ENCODE results near the gene SYNJ2.

Gene SYNJ2

DNA sequence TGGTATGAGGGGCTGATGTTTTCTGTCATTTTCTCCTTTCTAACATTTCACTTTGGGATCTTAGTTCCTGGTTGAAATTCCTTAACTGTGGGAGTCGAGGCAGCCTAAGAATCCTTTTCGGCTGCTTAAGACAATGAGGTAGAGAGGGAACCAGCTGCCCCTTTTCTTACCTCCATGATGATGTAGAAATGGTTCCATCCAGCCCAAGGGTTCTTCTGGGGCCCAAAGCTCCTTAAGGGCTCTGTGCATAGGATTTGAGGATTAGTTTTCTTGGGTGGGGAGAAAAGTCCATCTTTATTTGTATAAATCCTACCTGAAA, 33.5 kb downstream of the SYNJ2 start:
- no peak for DNase-seq

DNA sequence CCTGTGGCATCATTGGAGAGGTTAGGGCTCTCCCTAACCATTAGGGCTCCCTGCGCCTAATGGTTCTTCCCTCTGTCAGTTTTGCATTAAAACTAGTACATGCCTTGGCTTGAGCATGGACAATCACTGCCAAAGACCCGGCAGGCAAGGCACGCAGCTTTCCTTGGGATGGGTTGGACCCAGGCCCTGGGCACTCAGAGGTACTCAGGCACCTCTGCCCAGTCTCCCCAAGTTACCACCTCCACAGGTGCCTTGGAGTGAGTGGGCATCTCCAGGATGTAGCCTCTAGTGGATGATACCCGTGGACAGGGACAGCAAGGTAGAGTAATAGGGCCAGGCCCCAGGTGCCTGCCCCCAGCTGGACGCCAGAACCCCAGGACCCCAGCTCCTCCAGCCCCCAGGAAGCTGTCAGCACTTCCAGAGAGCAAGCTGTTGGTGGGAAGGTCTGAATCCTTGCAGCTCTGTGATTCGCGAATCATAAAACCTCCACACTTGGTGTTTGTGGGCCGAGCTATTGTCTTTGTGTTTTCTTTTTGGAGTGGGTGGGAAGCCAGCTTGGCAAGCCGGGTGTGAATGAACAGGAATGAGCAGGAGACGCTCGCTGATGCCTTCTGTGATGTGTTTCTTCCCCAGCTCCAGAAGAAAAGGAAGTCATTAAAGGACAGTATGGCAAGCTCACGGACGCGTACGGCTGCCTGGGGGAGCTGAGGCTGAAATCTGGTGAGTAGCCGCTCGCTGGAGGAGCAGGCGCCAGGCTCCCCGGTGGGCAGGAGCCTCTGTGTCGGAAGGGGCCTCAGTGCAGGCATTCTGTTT, 35.1 kb downstream of the SYNJ2 start:
- DNase-seq: no peak

DNA sequence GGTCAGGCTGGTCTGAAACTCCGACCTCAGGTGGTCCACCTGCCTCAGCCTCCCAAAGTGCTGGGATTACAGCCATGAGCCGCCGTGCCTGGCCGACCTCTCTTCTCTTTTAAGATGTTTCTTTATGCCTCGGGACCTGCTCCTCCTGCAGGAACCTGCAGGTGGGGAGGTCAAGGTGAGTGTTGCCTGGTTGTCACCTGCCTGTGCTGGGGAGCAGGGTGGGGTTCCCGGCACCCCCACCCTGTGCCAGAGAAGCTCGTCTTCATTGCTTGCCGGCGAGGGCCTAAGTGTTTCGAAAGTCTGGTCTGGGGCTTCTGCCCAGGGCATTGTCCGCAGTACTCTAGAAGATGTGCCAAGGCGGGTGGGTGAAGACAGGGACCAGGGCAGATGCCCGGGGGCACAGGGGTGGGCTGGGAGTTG, 36.0 kb downstream of the SYNJ2 start:
- no peak for DNase-seq

DNA sequence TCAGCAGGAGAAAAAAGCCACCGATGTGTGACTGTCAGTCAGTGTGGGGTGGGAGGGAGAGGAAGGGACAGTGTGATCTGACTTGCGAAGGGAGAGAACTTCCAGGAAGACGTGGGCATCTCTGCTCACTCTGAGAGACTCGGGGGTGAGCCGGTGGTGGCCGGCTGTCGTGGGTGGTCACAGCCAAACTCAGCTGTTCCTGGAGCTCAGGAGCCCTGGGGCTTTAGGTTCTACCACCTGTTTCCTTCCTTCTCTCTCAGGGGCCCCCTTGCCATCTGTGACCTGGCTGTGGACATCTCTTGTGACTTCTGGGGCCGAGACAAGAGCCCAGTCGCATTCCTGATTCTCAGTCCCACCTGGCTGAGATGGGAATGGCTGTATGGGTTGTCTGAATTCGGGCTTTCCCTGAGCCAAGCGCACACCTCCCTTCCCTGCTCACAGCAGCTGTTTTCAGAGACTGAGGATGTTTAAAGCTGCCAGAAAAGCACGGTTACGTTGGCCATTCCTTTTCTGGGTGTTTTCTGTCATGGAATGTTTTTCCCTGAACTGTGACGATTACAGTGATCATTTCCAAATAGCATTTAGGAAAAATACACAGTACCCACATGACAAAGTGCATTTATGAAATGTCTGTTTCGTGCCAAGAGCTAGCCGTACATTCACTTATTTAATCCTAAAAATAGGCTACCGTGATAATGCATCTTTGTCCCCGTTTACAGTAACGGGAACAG, 36.5 kb downstream of the SYNJ2 start:
- peak; percentile 21 for DNase-seq

DNA sequence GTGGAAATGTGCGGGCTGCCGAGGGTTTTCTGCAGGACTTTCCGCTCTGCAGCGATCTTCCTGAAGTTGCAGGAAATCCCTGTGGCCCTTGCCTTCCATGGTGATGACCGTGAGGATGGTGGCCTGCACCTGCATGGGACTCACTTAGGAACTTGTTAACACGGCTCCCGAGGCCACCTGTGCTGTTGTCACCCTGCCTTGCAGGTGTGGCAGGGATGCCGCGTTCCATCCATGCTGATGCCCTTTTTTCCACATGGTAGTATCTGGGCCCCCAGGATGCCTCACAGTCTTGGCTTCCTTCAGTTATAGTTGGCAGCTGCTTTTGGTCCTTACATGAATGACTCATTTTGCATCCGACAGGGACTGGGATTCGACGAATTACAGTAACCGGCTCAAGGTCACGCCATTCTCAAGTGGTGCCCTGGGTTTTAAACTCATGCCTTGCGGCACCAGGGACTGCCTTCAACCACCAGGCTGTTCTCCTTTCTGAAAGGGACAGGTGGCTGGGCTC, 37.2 kb downstream of the SYNJ2 start:
- DNase-seq: no peak

DNA sequence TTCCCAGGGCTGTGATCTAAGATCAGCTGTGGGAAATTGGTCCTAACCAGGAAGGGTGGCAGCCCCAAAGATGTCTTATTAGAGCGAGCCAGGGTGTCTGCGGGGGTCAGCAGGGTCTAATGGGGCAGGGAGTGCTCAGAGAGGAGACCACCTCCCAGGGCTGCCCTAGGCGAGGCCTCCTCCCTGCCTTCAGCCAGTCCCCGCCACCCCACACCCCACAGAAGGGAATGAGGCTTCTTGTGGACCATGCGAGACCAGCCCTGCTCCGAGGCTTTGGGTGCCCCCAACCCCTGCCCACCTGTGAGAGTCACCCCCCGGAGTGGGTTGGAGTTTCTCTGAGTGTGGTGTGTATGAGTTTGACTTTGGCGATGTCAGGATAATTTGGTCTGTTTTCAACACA, 37.8 kb downstream of the SYNJ2 start:
- no peak for DNase-seq

DNA sequence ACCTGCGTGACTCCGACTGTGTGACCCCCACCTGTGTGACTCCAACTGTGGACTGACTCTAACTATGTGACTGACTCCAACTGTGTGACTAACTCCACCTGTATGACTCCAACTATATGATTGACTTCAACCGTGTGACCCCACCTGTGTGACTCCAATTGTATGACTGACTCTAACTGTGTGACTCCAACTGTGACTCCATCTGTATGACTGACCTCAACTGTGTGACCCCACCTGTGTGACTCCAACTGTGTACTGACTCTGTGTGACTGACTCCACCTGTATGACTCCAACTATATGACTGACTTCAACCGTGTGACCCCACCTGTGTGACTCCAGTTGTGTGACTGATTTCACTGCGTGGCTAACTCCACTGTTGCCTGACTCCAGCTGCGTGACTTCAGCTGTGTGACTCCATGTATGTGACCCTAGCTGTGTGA, 38.6 kb downstream of the SYNJ2 start:
- no peak for DNase-seq

DNA sequence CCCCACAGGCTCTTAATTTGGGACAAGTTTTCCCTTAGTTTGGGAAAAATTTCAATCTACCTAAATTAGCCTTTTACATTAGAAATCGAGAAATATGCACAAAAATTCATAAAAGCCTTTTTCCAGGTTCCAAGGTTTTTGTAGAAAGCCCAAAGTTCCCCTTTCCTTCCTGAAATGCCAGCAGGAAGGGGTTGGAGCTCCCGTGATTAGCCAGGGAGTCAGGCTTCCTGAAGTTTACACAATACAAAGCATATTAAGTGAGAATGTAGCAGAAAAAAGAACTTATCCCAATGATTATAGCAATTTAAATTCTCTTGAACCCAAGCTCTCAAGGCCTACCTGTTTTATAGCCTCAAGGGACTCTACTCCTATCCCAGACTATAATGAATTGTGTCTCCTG, 39.1 kb downstream of the SYNJ2 start:
- no peak for DNase-seq

DNA sequence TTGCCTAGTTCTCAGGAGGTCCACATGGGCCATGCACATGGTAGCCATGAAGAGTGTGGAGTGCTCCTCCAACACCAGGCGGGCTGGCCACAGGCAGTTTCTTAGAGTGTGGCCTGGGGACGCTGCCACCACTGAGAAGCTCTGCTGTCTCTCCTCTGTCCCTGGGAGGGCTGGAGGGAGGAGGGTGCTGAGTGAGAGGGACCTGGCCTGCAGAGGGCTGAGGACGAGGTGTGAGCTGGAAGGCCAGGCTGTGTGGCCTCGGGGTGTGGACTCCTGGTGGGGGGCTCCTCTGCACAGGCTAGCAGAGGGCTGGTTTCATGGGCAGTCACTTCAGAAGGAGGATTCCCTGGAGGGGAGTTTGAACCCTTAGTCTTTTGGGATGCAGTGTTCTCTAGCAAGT, 39.7 kb downstream of the SYNJ2 start:
- no peak for DNase-seq

DNA sequence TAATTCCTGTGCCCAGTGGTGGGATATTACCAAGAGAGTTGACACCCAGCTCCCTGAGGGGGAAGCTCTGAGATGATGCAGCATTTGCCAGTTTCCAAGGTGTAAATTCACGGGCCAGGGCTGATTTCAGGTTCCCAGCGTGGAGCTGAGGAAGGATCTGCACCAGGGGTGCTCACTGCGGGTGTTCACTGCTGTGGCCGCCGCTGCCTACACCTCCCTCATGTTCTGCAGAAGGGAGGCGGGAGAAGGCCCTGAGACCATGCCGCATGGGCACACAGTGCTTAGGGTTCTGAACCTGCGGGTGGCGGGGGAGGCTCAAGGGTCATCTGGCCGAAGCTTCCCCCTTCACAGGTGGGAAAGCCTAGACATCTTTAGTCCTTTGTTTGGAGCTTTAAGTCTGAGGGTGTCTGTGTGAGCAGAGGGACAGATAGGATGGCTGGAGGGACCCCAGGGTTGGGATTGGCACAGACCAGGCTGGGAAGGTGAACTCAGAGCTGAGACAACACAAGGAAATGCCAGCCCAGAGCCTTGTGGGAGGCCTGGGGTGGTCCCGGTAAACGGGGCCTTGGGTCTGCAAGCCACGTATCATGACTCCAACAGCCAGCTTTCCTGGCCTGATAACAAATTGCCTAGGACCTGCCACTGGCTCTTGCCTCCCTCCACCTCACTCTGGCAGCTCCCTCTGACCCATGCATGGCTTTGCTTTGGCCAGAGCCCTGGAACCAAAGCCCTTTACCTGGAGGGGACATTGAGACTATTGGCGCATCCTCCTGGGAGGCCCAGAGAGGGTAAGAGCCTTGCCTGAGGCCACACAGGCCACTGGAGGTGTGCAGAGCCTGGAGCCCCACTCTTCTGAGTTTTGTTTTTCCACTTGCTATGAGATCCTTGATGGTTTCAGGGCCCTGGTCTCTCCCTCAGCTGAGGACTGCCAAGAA, 40.4 kb downstream of the SYNJ2 start:
- no peak for DNase-seq

DNA sequence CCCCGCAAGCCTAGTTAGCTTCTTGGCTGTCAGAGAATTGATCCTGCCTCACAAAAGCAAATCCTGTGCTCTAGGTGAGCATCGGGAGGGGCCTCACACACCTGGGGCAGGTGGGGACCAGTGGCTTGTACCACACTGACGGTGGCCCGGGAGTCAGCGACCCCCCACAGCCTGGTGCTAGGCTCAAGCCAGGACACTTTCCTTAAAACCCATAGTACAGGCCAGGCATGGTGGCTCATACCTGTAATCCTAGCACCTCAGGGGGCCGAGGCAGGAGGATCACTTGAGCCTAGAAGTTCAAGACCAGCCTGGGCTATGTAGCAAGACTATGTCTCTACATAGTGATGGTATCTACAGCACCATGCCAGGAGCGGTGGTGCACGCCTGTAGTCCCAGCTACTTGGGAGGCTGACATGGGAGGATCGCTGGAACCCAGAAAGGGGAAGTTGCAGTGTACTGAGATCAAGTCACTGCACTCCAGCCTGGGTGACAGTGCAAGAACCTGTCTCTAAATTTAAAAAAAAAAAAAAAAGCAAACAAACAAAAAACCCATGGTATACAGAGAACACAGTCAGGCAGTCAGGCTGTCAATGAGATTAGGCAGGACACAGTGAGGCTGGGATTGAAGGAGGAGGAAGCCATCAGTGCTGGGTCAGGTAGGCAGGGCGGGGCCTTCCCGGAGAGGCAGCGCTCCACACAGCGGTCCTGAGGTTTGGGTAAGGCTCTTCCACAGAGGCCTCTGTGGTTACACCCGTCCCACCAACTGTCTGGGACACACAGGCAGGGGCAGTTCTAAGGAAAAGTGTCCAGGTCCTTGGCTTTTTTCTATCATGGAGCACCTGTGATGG, 41.3 kb downstream of the SYNJ2 start:
- DNase-seq: no peak

DNA sequence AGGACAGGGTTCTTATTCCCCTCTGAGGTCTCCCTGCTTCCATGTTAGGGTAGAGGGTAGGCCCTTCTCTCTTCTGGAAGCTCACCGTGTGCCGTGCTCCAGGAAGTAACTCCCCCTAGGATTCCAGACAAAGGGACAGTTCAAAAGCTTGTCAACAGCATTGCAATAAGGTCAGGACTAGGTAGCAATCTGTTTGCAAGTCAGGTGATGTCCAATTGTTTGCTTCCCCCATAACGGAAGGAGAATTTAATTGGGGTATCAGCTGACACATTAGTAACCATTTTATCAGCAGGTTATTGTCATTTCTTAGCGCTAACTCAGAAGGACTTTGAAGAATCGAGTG, 41.9 kb downstream of the SYNJ2 start:
- DNase-seq: no peak

DNA sequence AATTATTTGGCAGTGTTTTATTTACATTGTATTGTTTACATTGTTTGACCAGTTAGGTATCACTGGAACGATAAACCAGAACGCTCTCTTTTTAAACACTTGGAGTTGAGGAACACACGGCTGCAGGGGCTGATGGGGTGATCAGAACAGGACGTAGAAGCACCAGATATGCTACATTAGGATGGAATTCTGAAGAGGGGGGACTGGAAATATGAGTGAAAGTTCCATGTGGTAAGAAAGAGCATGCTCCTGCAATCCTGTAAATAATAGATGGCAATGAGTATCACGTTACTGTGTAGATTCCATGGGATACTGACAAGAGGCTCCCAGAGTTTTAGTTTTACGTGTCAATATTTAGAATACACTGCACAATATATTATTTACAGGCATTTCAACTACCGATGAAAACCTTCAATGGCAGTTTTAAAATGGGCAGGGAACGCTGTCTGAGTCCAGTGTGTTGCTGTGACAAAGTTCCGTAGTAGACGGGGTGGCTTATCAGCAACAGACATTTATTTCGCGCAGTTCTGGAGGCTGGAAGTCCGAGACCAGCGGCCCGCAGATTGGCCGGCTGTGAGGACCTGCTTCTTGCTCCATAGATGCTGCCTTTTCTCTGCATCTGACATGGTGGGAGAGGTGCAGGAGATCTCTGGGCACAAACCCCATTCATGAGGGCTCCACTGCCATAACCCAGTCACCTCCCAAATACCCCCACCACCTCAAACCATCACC, 43.1 kb downstream of the SYNJ2 start:
- DNase-seq: no peak

DNA sequence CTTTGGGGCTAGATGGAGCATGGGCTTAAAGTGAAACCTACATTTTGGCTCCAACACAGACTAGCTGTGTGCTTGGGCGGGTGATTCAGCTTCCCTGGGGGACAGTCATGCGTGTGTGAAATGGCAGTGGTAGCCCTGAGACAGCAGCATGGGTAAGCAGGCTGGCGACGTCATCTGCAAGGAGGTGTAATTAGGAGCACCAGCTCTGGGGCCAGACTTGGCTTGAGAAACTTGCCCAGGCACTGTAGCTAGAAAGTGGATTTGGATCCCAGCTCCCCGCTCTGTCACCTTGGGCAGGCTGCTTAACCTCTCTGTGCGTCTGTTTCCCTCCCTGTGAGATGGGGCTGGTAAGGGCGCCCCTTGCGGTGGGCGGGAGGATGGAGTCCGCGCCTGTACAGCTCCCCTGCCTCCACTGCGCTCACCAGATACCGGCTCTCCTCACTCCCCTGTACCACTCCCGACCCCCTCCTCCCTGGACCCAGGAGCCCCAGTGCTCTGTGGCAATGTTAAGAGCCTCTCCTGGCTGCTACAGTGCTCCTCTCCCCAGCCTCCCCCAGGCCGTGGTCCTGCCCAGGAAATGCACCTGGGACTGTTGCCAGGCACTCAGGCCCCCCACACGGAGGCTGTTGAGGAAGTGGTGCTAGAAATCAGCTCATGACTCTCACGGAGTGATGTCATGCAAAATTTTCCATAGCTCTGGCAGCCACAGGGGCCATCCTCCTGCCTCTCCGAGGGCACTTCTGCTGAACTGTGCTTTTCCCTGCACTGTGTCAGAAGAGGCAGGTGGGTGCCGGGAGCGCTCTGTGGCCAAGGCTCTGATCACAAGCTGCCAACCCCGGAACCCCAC, 44.6 kb downstream of the SYNJ2 start:
- no peak for DNase-seq

DNA sequence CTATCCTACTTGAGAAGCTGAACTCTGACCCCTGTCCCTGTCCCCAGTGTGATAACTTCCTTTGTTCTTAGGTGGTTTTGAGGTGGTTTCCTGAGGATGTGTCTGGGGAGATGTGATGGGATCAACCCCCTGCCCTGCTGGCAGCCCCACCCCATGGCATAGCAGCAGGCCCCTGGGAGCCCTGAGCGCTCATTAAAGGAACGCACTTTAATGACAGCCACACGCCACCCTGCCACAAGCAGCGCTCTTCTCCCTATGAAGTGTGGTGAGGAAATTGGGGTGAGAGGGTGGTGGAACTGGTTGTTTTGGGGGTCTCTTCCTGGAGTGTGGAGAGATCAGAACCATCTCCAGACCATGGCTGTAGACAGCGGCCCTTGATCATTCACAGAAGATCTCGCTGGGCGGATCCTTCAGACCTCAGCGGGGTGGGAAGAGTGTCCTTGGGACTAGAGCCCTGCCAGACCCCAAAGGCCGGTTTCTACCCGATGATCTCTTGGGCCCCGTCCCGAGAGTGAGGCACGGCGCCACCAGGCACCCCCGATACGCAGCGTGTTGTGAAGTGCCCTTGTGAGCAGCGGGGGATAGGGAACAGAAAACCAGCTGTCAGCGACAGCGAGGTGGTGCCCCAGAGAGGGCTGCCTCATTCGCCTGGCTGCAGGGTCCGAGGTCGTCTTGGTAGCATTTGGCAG, 45.4 kb downstream of the SYNJ2 start:
- no peak for DNase-seq

DNA sequence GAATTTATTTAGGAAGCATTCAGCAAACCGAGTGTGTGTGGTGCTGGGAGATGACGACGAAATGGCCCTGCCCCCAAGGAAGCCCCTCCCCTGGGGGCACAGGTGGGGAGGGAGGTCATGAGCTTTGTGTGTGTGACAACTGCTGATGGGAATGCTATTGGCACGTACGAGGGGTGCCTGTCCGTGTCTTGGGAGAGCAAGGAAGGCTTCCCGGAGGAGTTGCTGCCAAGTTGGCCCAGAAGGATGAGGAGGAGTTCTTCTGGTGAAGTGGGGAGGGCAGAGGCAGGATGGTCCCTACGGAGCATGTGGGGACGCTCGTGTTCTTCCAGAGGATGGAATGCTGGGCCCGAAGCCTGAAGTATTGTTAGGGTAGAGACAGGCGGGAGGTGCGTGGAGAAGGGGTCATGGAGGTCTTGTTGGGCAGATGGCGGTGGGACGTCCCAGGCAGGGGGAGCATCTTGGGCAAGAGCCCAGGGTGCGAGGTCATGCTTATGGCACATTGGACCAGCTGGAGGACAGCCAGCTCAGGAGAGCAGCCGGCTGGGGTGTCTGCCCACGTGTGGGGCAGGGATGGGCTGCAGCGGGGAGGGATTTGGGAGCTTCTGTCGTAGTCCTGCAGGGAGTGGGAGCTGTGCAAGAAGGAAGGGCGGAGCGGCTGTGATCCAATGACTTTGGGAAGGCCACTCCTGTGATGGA, 46.1 kb downstream of the SYNJ2 start:
- DNase-seq: no peak

DNA sequence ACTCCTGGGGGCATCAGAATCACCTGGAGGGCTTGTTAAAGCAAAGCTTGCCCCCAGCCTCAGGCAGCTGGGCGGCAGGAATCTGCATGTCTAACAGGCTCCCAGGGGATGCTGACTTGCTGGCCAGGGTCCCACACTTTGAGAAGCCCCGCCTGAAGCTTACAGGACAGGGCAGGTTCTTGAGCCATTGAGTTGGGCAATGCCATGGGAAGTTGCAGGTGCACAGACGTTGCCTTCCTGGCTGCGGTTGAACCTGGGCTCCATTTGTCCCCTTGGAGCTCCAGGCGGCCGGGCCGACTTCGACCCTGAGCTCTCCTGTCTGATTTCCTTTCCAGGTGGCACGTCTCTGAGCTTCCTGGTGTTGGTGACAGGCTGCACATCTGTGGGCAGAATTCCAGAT, 46.8 kb downstream of the SYNJ2 start:
- DNase-seq: no peak

DNA sequence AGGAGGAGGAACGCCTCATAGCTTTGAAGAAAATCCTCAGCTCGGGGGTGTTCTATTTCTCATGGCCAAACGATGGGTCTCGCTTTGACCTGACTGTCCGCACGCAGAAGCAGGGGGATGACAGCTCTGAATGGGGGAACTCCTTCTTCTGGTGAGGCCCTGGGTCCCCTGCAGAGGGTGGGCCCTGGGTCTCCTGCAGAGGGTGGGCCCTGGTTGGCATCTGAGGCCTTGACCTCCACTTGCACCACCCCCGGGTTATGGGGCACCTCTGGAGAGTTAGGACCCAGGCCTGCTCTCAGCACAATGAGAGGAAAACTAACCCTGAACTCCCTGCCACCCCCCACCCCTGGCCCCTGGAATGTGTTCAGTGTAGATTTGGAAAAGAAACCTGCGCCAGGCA, 47.2 kb downstream of the SYNJ2 start:
- no peak for DNase-seq

DNA sequence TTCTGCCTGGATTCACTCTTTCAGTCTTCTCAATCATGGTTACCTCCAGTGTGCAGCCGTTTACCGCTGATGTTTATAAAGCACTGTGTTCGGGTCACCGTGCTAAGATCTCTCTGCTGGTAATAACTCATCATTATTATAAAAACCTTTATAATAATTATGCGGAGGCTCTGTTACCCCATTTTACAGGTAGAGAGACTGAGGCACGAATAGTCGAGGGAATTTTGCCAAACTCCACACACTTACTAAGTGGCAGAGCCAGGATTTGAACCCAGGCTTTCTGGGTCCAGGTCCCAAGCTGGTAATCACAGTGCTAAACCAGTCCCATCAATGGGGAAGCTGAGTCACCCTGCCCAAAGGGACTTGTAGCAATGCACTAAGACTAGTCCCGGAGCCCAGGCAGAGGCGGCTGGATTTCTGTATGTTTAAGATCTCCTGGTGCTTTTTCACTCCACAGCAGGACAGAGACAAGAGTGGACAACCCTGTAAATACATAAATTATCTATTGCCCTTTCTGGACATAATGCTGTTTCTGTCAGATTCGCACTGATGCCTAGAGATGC, 48.1 kb downstream of the SYNJ2 start:
- no peak for DNase-seq
